T47D (cell line): ENCODE results near the gene EXOC3L4.
"Not testable (repeated sequence)": the region's sequence is repeated elsewhere in the genome, so short reads cannot be mapped to it uniquely, and the experiment has no call there.

Experiments
- DNase-seq, 2 experiments: peaks; one replicate each; pipeline versions ENCODE4 v3.0.0 to v3.0.0-alpha.2; 2011 to 2012; ENCODE audit warnings: low read depth in 1 of 2, low spot score in 1 of 2
- JUND ChIP-seq: IDR thresholded peaks from 2 replicates; pipeline ENCODE4 v1.6.1; 2012; ENCODE audit warnings: low read depth
- in situ Hi-C: cut with HindIII; loops from 2 replicates; pipeline ENCODE4 v1.10.0; 2016; ENCODE audit warnings: low sequenced_read_pairs, low pct_unique_long_range_greater_than_20kb

Gene EXOC3L4

DNA sequence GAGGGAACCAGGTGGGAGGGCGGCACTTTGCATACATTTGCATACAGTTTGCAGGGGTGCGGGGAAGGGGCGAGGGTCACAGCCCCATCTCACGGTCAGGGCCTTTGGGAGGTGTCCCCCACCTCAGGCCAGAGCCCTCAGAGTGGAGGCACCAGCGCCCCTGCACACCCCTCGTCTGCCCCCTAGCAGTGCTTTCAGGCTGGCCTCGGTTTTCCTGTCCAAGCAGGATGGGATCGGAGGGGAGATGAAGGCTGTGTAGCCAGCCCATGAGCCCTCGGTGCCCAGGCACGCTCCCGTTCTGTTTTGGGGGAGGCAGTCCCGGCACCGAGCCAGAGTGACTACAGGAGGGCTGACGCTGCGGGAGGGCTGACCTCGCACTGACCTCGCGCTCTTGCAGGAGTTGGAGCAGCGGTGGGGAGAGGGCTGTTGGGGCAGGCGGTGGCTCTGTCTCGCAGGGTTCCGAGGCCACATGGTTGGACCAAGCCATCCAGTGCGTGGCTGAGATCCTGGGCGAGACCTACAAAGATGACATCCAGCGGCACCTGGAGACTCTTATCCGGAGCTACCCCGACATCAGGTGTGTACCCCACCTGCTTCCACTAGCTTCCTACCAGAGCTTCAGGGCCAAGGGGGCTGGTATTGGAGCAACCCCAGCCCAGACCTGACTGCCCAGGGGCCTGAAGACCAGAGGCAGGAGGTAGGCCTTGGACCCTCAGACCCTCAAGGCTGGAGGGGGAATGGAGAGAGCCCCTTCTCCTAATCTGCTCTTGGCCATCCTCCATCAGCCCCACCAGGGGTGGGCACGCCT, 13.6 kb downstream of the EXOC3L4 start:
- in situ Hi-C loops = no loop called here
- DNase-seq = no peak
- TF ChIP-seq JUND = no peak

DNA sequence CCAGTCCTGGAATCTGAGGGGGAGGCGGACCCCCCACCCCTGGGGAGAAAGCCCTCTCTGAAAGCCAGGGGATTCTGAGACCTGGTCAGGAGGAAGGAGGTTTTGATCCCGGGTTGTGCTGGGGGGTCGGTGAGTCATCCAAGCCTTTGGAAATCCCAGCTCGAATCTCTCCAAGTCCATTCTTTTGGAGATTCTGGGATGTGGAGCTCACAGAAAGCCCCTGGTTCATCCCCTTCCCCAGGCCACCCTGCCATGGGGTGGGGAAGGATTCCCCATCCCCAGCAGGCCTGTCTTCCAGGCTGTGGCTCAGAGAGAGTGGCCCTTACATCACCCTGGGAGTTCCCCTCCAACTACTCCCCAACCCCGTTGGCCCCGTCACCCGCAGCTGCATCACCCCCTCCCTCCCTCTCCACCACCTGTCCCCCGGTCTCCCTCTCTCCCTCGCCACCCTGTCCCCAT, 14.3 kb downstream of the EXOC3L4 start:
- in situ Hi-C loops = no loop called here
- no peak for DNase-seq
- TF ChIP-seq JUND = no peak

DNA sequence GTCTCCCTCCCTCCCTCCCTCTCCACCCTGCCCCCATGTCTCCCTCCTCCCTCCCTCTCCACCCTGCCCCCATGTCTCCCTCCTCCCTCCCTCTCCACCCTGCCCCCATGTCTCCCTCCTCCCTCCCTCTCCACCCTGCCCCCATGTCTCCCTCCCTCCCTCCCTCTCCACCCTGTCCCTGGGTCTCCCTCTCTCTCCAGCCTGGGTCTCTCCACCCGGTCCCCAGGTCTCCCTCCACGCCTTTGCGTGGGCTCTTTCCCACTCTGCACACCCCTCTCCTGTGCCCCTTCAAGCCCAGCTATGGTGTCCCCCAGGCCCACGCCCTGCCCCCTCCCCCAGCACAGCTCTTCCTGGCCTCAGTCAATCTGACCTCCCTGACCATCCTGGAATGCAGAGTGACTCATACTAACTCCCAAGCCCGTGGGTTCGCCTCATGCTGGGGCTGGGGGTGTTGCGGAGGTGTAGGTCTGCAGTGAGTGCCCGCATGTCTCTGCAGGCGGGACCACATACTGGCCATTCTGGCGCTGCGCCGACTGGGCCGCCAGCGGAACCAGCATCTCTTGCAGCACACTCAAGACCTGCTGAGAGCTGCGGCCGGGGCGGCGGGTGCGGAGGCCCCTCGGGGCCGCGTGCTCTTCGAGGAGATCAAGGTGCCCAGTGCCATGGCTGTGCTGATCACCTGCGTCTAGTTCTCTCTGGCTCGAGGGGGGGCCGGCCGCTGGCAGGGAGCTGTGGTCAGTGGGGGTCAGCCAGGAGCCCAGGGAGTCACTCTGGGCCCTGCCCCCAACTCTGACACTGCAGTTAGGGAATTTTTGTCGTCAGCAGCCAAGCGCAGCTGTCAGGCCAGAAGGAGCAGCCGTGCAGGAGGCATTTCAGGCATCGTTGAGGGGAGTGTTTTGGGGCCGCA, 15.3 kb downstream of the EXOC3L4 start:
- peak in 1 of 2 experiments; percentile 69 for DNase-seq
- no peak for TF ChIP-seq JUND
- in situ Hi-C loops = no loop called here

DNA sequence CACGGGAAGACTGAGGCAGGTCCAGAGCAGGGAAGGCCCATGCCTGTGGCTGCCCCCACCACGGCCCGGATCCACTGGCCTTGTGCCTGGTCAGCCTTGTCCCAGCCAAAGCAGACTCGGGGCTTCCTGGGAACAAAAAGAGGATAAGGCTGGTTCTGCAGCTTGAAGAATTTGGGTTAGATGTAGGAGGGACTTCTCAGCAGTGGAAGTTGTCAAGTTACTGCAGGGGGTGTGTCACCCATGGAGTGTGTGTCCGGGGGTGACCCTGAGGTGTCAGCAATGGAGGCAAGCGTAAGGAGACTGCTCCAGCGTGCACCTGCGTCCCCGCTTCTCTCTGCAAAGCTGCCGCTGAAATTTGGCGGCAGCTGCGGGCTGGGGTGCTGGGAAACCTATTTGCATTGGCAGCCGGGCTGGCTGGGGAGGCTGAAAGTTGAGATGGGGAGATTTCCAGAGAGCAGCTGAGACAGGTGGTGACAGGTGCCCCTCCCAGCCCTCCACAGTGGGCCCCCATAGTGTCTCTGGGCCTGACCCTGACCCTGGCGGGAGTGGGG, 16.2 kb downstream of the EXOC3L4 start:
- in situ Hi-C loops = no loop called here
- no peak for TF ChIP-seq JUND
- DNase-seq = peak in 1 of 2 experiments; percentile 95

DNA sequence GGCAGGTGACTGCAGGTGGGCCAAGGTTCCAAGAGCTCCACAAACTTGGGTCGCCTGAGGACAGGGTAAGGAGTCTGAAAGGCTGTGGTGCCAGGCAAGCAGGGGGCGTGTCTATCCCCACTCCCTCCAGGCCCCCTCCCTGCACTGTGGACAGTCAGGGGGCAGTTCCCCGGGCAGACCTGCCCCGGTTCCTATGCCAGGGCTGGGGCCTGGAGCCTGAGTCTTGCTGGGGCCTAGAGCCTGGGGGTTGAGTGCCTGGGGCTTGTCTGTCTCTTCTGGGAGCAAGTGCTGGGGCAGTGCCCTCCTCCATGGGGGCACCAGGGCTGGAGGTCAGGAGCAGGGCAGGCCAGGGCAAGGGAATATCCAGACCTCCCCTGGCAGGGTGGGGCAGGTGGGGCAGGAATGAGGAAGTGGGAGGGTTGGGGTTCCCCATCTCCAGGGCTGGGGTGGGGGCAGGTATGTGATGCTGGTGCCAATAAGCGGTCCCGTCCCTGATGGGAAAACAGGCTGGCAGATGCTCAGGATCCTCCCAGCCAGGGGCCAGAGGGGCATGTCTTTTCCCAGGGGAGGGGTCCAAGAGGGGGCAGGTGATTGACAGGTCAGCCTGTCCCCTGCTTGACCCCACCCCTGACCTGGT, 16.8 kb downstream of the EXOC3L4 start:
- in situ Hi-C loops = no loop called here
- peak in 1 of 2 experiments; percentile 65 for DNase-seq
- no peak for TF ChIP-seq JUND

DNA sequence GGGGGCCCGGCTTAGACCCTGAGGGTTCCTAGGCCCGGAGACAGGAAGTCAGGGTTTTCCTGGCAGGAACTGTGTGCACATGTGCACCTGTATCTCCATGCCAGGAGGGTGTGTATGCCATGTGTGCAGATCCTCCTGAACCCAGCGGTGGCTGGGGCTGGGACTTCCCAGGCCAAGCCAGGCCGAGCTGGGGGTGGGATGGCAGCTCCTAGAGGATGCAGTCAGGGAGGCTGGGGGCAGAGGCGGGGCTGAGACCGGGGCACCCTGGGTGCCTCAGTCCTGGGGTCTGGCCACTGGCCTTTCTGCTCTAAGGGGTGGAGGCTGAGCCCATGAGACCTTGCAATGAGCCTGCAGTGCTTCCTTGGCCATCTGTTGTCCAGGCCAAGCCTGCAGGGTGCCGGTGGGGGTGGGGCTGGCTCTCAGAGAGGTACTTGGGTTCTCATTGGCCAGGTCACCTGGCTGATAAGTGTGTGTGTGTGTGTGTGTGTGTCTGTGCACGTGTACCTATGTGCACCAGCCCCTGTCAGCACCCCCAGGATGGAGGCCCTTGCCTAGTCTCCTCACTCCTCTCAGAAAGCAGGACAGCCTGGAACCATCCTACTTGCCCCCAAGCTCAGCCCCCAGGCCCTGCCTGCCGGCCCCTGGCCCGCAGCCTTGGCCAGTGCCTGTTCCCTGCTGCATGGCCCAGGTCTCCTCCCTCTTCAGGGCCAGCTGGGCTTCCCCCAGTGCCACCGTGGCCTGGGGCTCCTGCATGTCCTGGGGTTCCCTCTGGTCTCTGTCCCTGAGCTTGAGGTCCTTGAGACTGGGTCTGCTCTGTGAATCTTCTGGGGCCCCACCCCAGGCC, 18.1 kb downstream of the EXOC3L4 start:
- TF ChIP-seq JUND = no peak
- in situ Hi-C loops = no loop called here
- DNase-seq = no peak

DNA sequence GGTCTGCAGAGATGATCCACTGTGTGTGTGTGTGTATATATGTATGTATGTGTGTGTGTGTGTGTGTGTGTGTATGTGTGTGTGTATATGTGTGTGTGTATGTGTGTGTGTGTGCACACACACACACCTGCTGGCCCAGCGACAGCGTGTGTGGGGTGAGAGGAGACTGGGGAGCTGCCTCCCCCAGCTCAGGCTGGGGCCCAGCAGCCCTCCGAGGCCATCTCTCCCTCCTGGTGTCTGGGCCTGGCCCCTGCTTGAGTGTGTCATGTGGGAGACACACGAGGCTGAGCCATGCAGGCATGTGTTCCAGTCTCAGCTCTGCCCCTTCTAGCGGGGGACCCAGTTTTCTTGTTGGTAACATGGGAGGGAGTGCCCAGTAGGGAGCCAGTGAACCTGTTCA, 18.8 kb downstream of the EXOC3L4 start:
- no peak for DNase-seq
- in situ Hi-C loops = no loop called here

DNA sequence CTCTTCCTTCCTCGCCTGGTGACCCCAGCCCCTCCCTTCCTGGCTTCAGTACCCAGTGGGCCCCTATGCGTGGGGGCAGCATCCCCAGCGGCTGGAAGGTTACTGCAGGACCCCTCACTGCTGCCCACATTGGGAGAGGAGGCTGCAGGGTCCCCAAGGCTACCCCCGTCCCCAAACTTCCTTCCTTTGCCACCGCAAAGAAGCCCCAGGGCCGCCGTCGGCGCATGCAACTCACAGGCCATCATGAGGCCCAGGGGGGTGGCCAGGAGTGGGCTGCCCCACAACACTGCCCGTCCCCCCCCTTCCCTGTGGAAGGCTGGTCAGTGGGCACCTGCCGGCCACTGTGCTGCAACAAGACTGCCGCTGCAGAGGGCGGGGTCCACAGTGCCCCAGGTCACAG, 19.2 kb downstream of the EXOC3L4 start:
- in situ Hi-C loops = no loop called here
- TF ChIP-seq JUND = no peak
- no peak for DNase-seq

More for the DNA sequence above, 18.8 kb downstream of the EXOC3L4 start:
- TF ChIP-seq JUND = no peak

DNA sequence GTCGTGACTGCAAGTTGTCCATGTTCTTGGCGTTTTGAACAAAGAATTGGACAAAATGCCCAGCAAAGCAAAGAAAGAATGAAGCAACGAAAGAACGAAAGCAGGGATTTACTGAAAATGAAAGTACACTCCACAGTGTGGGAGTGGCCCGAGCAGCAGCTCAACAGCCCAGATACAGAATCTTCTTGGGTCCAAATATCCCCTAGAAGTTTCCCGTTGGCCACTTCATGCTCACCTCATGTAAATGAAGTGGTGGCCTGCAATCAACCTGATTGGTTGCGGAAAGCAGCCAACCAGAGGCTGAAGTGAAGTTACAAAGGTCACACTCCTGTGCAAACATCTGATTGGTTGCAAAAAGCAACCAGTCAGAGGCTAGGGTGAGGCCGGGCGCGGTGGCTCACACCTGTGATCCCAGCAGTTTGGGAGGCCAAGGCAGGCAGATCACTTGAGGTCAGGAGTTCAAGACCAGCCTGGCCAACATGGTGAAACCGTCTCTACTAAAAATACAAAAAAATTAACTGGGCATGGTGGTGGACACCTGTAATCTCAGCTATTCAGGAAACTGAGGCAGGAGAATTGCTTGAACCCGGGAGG, 20.7 kb downstream of the EXOC3L4 start:
- in situ Hi-C loops = not testable (repeated sequence)
- DNase-seq = peak in 1 of 2 experiments; percentile 87

DNA sequence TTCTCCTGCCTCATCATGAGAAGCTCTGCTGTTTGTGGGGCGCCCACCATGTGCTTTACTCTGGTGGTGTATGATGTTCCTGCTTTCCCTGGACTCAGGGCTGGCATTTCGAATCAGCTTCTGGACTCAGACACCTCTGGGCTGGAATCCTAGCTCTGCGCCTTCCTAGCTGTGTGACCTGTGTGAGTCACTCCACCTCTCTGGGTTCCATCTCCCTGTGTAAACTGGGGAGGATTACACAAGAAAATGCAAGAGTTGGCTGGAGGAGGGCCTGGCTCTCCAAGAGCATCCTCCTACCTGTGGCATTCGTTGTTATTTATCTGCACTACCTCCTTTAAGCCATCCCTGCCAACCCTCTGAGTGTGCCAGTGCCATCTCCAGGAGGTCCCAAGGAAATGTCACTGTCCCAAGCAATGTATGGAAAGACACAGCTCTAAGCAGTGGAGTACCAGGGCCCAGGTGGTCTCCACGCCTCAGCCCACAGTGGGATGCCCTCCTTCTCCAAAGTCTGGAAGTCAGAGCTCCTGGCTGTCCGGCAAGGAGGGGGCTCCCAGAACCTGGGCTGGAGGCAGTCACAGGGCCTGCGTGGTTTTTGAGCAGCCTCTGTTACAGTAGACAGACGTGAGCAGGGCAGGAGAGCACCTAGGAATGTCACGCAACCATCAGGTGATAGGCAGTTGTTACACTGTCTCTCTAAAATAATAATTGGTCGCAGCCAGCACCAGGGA, 21.5 kb downstream of the EXOC3L4 start:
- no peak for TF ChIP-seq JUND
- no peak for DNase-seq
- in situ Hi-C loops = no loop called here

DNA sequence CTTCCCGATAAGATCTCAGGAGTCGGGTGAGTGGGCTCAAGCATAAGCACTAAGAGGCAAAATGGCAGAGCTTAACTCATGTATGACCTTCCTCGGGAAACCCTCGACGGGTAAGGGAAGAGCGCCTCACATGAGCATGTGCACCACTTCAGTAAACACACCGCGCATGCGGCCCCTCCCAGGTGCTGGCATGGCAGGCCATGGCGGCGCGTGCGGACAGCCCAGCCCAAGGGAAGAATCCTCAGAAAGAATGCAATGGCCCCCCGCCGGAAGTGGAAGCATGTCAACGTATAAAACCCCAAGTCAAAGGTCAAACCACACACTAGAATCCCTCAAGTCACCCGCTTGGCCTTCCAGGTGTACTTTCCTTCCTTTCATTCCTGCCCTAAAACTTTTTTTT, 22.1 kb downstream of the EXOC3L4 start:
- no peak for TF ChIP-seq JUND
- in situ Hi-C loops = no loop called here
- DNase-seq = no peak

DNA sequence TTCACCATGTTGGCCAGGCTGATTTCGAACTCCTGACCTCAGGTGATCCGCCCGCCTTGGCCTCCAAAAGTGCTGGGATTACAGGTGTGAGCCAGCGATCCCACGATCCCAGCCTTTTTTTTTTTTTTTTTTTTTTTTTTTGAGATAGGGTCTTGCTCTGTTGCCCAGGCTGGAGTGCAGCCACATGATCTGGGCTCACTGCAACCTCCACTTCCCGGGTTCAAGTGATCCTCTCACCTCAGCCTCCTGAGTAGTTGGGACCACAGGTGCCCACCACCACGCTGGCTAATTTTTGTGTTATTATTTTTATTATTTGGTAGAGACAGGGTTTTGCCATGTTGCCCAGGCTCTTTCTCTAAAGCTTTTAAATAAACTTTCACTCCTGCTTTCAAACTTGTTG, 23.0 kb downstream of the EXOC3L4 start:
- in situ Hi-C loops, DNase-seq: not testable (repeated sequence)
